Esophagus squamous epithelium (tissue), 4 donors: Measurements from ENCODE around the gene MT1HL1.

Source experiments
- POLR2A ChIP-seq, 4 donors: fragments of 450-650 bp; IDR thresholded peaks; one replicate each; pipeline ENCODE4 v1.6.1; 2017; ENCODE audit warnings: antibody characterized with exemption in 4 of 4, mild to moderate bottlenecking in 4 of 4, moderate library complexity in 3 of 4
- TF ChIP-seq, protein P1 (sequence below), 6 experiments: fragments of 450-650 bp in 4 of 6; fragments of 200-600 bp in 2 of 6; sonication (generic) in 2 of 6; IDR thresholded peaks; one replicate each; pipeline ENCODE4 v1.5.1; 2016 to 2019; ENCODE audit warnings: antibody characterized with exemption in 6 of 6, mild to moderate bottlenecking in 4 of 6, moderate library complexity in 4 of 6

DNA sequence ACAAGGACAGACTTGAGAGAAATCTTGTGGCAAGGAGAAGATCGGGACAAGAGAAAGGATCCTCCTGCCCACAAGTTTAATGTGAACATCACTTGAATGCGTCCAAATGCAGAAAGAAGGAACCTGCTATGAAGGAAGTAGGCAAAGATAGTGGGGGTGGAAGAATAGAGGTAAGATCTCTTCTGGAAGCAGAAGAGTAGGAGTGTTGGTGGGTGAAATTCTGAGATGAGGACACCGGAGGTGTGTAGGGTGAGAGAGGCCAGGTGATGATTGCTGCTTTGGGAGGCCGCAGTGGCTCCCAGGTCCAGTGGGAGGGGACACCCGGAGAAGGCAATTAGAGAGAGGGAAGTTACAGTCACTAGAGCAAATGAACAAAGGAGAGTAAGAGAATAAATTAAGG is 44.6 kb upstream of the MT1HL1 start:
- TF ChIP-seq, protein P1, sequence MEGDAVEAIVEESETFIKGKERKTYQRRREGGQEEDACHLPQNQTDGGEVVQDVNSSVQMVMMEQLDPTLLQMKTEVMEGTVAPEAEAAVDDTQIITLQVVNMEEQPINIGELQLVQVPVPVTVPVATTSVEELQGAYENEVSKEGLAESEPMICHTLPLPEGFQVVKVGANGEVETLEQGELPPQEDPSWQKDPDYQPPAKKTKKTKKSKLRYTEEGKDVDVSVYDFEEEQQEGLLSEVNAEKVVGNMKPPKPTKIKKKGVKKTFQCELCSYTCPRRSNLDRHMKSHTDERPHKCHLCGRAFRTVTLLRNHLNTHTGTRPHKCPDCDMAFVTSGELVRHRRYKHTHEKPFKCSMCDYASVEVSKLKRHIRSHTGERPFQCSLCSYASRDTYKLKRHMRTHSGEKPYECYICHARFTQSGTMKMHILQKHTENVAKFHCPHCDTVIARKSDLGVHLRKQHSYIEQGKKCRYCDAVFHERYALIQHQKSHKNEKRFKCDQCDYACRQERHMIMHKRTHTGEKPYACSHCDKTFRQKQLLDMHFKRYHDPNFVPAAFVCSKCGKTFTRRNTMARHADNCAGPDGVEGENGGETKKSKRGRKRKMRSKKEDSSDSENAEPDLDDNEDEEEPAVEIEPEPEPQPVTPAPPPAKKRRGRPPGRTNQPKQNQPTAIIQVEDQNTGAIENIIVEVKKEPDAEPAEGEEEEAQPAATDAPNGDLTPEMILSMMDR (IDR thresholded peaks at IDR 0.05) = no peak
- TF ChIP-seq POLR2A (IDR thresholded peaks at IDR 0.05) = no peak
